CD4-positive, alpha-beta T cell (primary cell): ENCODE data around the gene FERMT1. TPM values are rescaled to one million over a fixed set of nuclear protein-coding genes. Genes with fewer than 3 reads are reported as not detected.

Source experiments
- ATAC-seq: fragments of 200-7000 bp; cut with Tn5 transposase; one replicate; pipeline ENCODE4 v1.10.0; 2022; ENCODE audit warnings: mild to moderate bottlenecking; ENCODE audit not compliant: poor library complexity
- CTCF ChIA-PET: fragments of 350-600 bp; sonication (Branson Sonifier 250); formaldehyde crosslinking; loops from one replicate; lab custom pipeline; 2021; ENCODE audit warnings: antibody characterized with exemption, inconsistent platforms; lab: Charles Lee
- POLR2A ChIA-PET: fragments of 350-600 bp; sonication (Branson Sonifier 250); formaldehyde crosslinking; loops from one replicate; lab custom pipeline; 2021; ENCODE audit warnings: antibody characterized with exemption, inconsistent platforms; lab: Charles Lee
- DNase-seq, 14 experiments: peaks; one replicate each; pipeline ENCODE4 v3.0.0-alpha.2; 2013 to 2020; ENCODE audit warnings: mixed read lengths in 2 of 14
- H3K27ac ChIP-seq, 2 donors: one replicate each; pipeline versions ENCODE4 v1.5.1 to v1.7.0; 2013; ENCODE audit warnings: low read length in 2 of 2, low read depth in 1 of 2, mild to moderate bottlenecking in 1 of 2
- H3K27me3 ChIP-seq, 2 experiments: 1 replicate in 1 of 2; 2 replicates in 1 of 2; pipeline versions ENCODE4 v1.6.1 to v1.7.0; 2013; ENCODE audit warnings: low read length in 2 of 2, control low read depth in 1 of 2, mild to moderate bottlenecking in 1 of 2, moderate library complexity in 1 of 2; ENCODE audit not compliant: insufficient read depth in 2 of 2, control insufficient read depth in 1 of 2
- H3K36me3 ChIP-seq: one replicate; pipeline ENCODE4 v1.6.1; 2013; ENCODE audit warnings: low read length, control low read depth; ENCODE audit not compliant: insufficient read depth
- H3K4me1 ChIP-seq: one replicate; pipeline ENCODE4 v1.6.1; 2013; ENCODE audit warnings: low read length, control low read depth; ENCODE audit not compliant: insufficient read depth
- H3K4me3 ChIP-seq: one replicate; pipeline ENCODE4 v1.5.1; 2013; ENCODE audit warnings: mild to moderate bottlenecking, low read length, moderate library complexity
- H3K9me3 ChIP-seq, 2 experiments: 1 replicate in 1 of 2; 2 replicates in 1 of 2; pipeline versions ENCODE4 v1.6.1 to v1.7.0; 2013; ENCODE audit warnings: low read length in 2 of 2, mild to moderate bottlenecking in 2 of 2, control low read depth in 1 of 2, moderate library complexity in 1 of 2; ENCODE audit not compliant: control insufficient read depth in 1 of 2, insufficient read depth in 1 of 2
- H3K27ac Mint-ChIP-seq: one replicate; pipeline ENCODE4 v1.8.0; 2020; ENCODE audit warnings: mixed read lengths
- H3K27me3 Mint-ChIP-seq: one replicate; pipeline ENCODE4 v1.8.0; 2021; ENCODE audit warnings: mixed read lengths
- H3K36me3 Mint-ChIP-seq: one replicate; pipeline ENCODE4 v1.8.0; 2021; ENCODE audit warnings: low read depth, mixed read lengths
- H3K4me1 Mint-ChIP-seq: one replicate; pipeline ENCODE4 v1.8.0; 2021; ENCODE audit warnings: low read depth, mixed read lengths
- H3K4me3 Mint-ChIP-seq: one replicate; pipeline ENCODE4 v1.8.0; 2020; ENCODE audit warnings: mild to moderate bottlenecking, mixed read lengths
- H3K9me3 Mint-ChIP-seq: one replicate; pipeline ENCODE4 v1.8.0; 2020; ENCODE audit warnings: mixed read lengths
- CTCF ChIP-seq: fragments of 200-600 bp; IDR thresholded peaks from one replicate; pipeline ENCODE4 v1.8.0; 2022; ENCODE audit warnings: antibody characterized with exemption, mild to moderate bottlenecking
- intact Hi-C, 2 experiments: fragments of 100-400 bp; cut with DNase I in 1 of 2; cut with micrococcal nuclease in 1 of 2; formaldehyde crosslinking; loops; one replicate each; pipeline versions ENCODE4 v1.15.1 to v1.9.0; 2023 to 2025; cut with DNase I, micrococcal nuclease
- total RNA-seq, 174 experiments: library from RNA in 2 of 174; stranded (reverse) in 2 of 174; gene quantifications; one replicate each; pipeline ENCODE4 v1.2.3 and lab custom pipeline; 2021 to 2026

The FERMT1 gene
- total RNA-seq, 2 experiments from 2014 or later, result not detected

- Histone ChIP-seq H3K36me3 (no peaks in the 10 kb centered on the region), H3K9me3 (peaks cover 10 to 19% of the 10 kb centered on the region in 2 experiments), H3K27me3 (peaks cover 0 to 2% of the 10 kb centered on the region in 2 experiments), H3K4me3 (no peak overlapping the region), H3K4me1 (no peaks in the 10 kb centered on the region), H3K27ac (no peak overlapping the region)
- H3K4me1 Mint-ChIP-seq, result no peaks in the 10 kb centered on the region
- intact Hi-C loops, result no loop called here
- H3K36me3 Mint-ChIP-seq, result no peaks in the 10 kb centered on the region
- no peak for TF ChIP-seq CTCF
- CTCF ChIA-PET, result no interaction called here
- DNase-seq, result no peak
- peaks cover 15% of the 10 kb centered on the region for H3K9me3 Mint-ChIP-seq
- POLR2A ChIA-PET, result no interaction called here
- no peak for ATAC-seq
- H3K27ac Mint-ChIP-seq, result no peak overlapping the region
- H3K4me3 Mint-ChIP-seq, result no peak overlapping the region
- peaks cover 60% of the 10 kb centered on the region for H3K27me3 Mint-ChIP-seq
Observed at GRCh38 chr20:6157345-6157744, 34.5 kb upstream of the FERMT1 start.

- DNase-seq (no peak), ATAC-seq (no peak)
- H3K4me3 ChIP-seq, result no peak overlapping the region
- CTCF ChIA-PET, result no interaction called here
- Mint-ChIP-seq H3K27ac (no peak overlapping the region), H3K4me1 (no peaks in the 10 kb centered on the region), H3K9me3 (peaks cover 11% of the 10 kb centered on the region), H3K27me3 (peaks cover 64% of the 10 kb centered on the region), H3K4me3 (no peak overlapping the region), H3K36me3 (no peaks in the 10 kb centered on the region)
- TF ChIP-seq CTCF, result no peak
- H3K36me3 ChIP-seq, result no peaks in the 10 kb centered on the region
- H3K9me3 ChIP-seq, result peaks cover 7 to 17% of the 10 kb centered on the region in 2 experiments
- POLR2A ChIA-PET, result no interaction called here
- no peaks in the 10 kb centered on the region for H3K4me1 ChIP-seq
- intact Hi-C loops, result no loop called here
- H3K27me3 ChIP-seq, result peaks cover 0 to under 1% of the 10 kb centered on the region in 2 experiments
- no peak overlapping the region for H3K27ac ChIP-seq
Observed at GRCh38 chr20:6152777-6153176, 29.9 kb upstream of the FERMT1 start.

GRCh38 chr20:6148073-6148472, 25.2 kb upstream of the FERMT1 start:
- Mint-ChIP-seq H3K27me3 (peaks cover 43% of the 10 kb centered on the region), H3K9me3 (peaks cover 2% of the 10 kb centered on the region), H3K36me3 (no peaks in the 10 kb centered on the region), H3K4me3 (no peak overlapping the region), H3K4me1 (no peaks in the 10 kb centered on the region), H3K27ac (no peak overlapping the region)
- no peaks in the 10 kb centered on the region for H3K9me3 ChIP-seq
- ATAC-seq, result no peak
- DNase-seq, result no peak
- ChIA-PET POLR2A (no interaction called here), CTCF (no interaction called here)
- H3K27me3 ChIP-seq, result peaks cover 0 to 5% of the 10 kb centered on the region in 2 experiments
- no peaks in the 10 kb centered on the region for H3K36me3 ChIP-seq
- intact Hi-C loops, result loop anchor here in 1 of 2 experiments (10.0 kb wide), 1 partner anchor 1137 kb away; no protein-coding TSS in a partner anchor
- H3K4me1 ChIP-seq, result no peaks in the 10 kb centered on the region
- TF ChIP-seq CTCF, result no peak
- H3K27ac ChIP-seq, result no peak overlapping the region
- no peak overlapping the region for H3K4me3 ChIP-seq
